ENCODE data around the gene SLC44A2.
A peak's percentile ranks its signal among the peaks of the same experiment; 100 is the strongest.

SLC44A2 gene

DNA sequence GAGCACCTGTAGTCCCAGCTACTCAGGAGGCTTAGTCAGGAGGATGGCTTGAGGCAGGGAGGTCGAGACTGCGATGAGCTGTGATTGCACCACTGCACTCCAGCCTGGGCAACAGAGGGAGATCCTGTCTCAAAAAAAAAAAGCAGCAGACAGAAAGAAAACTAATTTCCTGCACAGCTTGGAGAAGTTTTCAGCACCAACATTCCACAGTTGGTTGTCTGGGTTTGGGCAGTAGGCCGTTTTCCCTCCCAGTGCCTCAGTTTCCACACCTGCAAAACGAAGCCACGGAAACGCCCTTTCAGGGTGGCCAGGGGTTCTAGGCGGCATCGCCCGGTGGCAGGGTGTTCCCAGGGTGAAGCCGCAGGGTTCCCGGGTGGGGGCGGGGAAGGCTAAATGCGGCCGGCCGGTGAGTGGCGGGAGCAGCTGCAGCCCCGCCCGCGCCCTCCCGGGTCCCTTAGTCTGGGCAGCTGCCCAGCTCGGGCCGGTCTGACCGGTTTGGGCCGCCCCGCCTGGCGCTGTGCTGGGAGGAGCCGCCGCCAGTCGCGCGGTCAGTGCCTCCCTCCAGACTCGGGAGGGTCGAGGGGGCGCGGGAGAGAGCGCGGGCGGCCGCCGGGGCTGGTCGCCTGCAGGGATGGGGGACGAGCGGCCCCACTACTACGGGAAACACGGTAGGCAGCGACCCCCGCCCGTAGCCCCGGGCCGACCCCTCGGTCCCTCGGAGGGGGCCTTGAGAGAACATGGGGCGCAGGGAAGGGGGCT is at the start of gene SLC44A2:
SLC44A2 (plus strand) TSS at position 551 of the 759 bp plus-strand sequence; CDS start at position 632, 81 bp downstream.
- DNase-seq (ENCODE audit: low read depth in 2 of 2): no peak

DNA sequence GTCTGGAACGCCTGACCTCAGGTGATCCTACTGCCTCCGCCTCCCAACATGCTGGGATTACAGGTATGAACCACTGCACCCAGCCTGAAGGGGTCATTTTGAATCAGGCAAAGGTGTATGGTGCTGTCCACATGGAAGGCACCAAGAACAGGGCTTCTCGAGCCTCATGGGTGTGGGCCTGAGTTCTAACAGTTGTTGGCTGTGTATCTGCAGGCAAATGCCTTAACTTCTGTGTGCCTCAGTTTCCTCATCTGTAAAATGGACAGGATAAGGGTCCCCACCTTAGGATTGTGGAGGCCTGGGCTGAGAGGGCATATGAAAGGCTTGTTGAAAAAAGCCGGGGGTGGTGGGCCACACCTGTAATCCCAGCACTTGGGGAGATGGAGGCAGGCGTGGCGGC is 47.4 kb upstream of the SLC44A2 start:
- no peak for DNase-seq (ENCODE audit: low read depth in 2 of 2)

DNA sequence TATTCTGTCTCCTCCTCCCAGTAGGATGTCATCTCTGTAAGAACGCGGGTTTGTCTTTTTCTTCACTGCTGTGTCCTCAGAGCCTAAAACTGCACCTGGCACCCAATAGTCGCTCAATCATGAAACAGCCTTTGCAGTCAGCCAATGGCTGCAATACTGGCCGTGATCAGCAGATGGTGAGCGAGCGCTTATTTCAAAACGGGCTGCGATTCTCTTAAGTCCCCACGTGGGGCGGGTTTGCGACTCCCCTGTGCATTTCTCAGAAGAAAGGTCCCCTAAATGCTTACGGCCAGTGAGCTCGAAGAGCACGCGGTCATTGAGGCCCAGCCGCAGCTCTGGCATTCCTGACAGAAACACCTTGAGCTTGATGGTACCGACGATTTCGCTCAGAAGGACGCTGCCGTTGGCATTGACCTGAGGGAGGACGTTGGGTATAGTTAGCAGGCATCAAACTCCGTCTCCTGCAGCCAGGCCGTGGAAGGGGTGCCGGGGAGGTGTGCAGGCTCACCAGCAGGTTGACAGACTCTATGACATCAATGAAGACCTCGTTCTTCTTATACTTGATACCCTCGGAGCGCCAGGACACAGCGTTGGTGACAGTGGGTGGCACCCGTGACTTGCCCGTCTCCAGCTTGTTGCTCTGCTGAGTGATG is 44.2 kb upstream of the SLC44A2 start:
- peak; percentile 62 to 76 for DNase-seq (ENCODE audit: low read depth in 2 of 2)

GRCh38 chr19:10582091-10582490 is 43.3 kb upstream of the SLC44A2 start:
- DNase-seq (ENCODE audit: low read depth in 2 of 2): no peak

DNA sequence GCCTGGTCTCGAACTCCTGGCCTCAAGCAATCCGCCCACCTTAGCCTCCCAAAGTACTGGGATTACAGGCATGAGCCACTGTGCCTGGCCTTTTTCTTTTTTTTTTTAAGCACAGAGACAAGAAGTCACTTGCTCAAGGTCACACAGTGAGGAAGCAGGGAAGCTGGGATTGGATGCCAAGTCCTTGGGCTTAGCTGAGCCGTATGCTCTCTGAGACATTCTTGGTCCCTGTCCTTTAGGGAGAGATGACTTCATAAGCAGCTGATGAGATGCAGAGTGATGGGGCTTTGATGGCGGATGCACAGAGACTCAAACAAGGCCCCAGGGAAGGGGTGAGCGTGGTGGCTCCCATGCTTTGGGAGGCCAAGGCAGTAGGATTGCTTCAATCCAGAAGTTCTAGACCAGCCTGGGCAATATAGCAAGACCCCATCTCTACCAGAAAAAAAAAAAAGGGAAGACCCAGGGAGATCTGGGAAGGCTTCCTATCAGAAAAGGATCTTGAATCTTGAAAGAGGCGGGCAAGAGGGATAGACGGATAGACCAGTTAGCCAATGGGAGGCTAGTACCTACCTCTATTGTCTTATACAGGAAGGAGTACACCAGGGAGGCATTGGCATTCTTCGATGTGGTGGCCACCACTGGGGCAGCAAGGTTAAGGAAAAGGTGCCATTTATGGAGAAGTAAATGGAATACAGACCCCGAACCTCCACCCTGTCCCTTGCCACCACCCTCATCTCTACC is 42.1 kb upstream of the SLC44A2 start:
- no peak for DNase-seq (ENCODE audit: low read depth in 2 of 2)

DNA sequence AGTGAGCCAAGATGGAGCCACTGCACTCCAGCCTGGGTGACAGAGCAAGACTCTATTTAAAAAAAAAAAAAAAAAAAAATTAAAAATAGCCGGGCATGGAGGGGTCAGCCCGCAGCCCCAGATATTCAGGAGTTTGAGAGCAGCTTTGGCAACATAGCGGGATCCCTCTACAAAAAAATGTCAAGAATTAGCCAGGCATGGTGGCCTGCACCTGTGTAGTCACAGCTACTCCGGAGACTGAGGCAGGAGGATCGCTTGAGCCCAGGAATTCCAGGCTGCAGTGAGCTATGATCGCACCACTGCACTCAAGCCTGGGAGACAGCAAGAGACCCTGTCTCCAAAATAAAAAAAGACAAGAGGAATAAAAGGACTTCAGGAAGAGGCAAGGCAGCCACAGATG is 39.0 kb upstream of the SLC44A2 start:
- DNase-seq (ENCODE audit: low read depth in 2 of 2): no peak

- DNase-seq (ENCODE audit: low read depth in 2 of 2): no peak
Observed at GRCh38 chr19:10587022-10587838, 38.1 kb upstream of the SLC44A2 start, which contains the start of gene AP1M2. TSS of gene AP1M2 (minus strand) at chr19:10587312. CDS start at chr19:10587231, 81 bp downstream.

DNA sequence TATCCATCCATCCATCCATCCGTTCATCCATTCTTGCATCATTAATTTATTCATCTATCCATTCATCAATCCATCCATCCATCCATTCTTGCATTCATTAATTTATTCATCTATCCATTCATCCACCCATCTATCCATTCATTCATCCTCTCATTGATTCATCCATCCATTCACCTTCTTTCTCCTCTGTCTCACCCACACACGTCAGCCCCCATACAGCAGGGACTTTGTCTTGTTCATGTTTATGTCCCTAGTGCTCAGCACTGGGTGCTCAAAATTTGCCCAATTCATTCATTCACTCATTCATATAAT is 37.6 kb upstream of the SLC44A2 start:
- DNase-seq (ENCODE audit: low read depth in 2 of 2): no peak

- no peak for DNase-seq (ENCODE audit: low read depth in 2 of 2)
Observed at GRCh38 chr19:10593148-10593547, 32.2 kb upstream of the SLC44A2 start.

- no peak for DNase-seq (ENCODE audit: low read depth in 2 of 2)
Observed at GRCh38 chr19:10593820-10594637, 31.3 kb upstream of the SLC44A2 start.

DNA sequence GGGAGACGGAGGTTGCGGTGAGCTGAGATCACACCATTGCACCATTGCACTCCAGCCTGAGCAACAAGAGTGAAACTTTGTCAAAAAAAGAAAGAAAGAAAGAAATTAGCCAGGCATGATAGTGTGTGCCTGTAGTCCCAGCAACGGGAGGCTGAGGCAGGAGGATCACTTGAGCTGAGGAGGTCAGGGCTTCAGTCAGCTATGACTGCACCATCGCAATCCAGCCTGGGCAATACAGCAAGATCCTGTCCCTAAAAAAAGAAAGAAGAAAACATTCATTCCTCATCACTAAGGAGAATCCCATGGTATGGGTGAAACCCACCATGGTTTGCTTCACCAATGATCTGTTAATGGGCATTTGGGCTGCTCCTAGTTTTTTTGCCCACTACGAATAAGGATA is 25.2 kb upstream of the SLC44A2 start:
- no peak for DNase-seq (ENCODE audit: low read depth in 2 of 2)

DNA sequence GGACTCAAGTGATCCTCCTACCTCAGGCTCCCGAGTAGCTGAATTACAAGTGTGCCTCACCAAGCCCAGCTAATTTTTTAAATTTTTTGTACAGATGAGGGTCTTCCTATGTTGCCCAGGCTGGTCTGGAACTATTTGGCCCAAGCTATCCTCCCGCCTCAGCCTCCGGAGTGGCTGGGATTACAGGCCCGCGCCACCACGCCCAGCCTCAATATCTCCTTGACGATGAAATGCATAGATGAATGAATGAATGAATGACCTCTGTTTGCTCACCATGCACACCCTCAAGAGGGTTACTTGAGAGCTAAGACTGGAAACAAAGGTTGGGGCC is 23.4 kb upstream of the SLC44A2 start:
- DNase-seq (ENCODE audit: low read depth in 2 of 2): no peak

DNA sequence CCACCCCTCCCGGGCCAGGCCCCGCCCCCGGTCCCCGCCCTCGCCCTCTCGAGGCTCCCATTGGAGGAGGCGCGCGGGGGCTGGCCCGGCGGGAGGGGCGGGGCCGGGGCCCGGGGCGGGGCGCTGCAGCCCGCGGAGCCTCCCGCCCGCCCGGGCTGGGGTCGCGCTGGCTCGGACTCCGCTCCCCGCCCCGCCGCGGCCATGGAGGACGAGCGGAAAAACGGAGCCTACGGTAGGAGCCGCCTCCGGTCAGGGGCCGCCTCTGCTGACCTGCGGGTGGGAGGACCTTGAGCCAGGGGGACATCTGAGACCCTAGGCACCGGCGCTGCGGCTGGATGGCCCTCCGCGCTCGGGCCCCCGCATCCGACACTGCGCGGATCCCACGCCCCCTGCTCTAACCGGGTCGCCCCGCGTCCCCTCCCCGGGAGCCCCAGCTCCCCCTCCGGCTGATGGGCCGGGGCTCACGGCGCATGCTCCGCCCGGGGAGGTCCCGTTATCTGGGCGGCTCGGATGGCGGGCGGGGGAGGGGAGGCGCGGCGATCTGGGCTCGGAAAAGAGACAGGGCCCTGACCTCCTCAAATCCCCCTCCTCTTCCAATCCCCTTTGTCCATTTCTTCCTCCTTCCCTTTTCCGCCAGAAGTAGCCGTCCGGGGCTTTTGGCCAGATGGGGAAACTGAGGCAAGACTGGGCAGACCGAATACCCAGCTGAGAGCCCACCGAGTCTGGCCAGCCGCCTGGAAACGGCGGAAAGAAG is 22.8 kb upstream of the SLC44A2 start:
- DNase-seq (ENCODE audit: low read depth in 2 of 2): peak; percentile 74 to 76

DNA sequence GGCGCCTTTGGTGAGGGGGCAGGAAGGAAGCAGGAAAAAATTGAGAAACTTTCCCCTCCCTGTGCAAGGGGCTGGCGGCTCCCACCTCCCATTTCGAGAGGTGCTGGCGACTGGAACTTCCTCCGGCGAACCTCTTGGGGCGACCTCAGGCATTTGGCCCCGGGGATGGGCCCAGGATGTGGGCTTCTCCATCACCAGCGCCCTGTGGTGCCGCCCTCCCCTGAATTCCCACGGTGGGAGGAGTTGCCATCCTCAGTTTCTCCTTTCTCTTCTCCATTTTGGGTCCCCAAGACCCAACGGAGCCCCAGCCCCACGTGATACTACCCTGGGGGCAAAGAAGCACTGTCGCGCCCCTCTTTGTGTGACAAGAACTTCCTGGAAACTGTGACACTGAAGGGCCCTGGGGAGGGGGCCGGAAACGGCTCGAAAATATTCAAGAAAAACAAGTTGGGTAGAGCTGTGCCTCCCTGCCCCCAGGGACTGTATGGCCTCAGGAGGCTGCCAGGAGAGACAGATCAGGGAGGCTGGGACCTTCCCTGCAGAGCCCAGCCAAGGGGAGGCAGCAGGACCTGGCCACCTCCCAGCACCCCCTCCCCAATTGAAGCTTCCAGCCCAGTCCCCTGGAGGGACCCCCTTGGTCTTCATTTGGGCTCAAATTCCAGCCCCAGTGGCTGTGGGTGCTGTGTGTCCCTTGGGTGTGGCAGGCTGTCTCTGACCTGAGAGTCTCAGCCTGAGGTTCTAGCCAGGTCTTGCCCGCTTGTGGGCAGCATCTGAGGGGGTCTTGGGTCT is 22.1 kb upstream of the SLC44A2 start:
- peak; percentile 63 to 78 for DNase-seq (ENCODE audit: low read depth in 2 of 2)

DNA sequence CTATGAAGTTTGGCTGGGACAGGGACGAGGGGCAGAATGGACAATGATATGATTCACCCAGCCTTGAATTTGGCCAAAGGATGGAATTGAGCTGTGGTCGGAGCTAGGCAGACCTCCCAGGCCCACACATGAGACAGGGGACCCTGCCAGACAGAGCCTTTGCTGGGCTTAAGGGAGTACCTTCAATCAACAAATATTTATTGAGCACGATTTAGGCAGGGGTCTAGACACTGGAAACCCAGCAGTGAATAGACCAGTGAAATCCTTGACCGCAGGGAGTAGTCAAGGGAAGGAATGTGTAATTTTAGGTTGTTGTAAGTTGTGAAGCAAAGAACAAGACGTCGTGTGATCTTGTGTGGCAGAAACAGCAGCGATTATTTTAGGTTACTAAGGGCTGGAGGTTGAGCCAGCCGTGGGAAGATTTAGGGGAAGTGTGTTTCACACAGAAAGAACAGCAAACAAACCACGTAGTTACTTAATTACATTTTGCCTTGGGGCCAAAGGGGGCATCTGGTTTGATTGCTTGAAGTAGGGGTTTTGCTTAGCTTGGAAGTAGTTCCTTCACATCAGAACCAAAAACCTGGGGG is 21.4 kb upstream of the SLC44A2 start:
- no peak for DNase-seq (ENCODE audit: low read depth in 2 of 2)

DNA sequence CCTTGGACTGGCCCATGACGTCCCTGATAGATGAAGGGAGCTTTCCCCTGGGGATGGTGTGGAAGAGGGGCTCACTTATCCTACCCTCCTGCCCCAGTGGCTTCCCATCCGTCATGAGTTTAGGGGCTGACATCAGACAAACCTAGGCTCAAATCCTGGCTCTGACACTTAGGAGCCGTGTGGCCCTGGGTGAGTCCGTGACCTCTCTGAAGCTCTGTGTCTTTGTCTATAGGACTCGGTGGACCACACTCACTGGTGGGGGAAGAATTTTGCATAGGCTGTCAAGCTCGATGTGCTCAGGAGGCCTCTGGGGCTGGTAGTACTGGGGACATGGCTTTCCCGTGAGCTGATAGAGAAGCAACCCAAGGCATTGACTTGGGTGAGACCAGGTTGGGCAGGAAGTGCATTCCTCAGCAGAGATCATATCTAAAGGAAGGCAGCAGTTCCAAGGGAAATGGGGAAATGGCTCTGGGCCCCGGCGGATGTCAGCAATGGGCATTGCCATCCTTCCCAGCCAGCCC is 20.8 kb upstream of the SLC44A2 start:
- DNase-seq (ENCODE audit: low read depth in 2 of 2): no peak

GRCh38 chr19:10611907-10612306 is 13.4 kb upstream of the SLC44A2 start:
- DNase-seq (ENCODE audit: low read depth in 2 of 2): no peak

GRCh38 chr19:10612499-10613119 is 12.7 kb upstream of the SLC44A2 start:
- no peak for DNase-seq (ENCODE audit: low read depth in 2 of 2)
